ENCODE measurements around the gene AKIRIN2. TPM values are rescaled to one million over a fixed set of nuclear protein-coding genes. Genes with fewer than 3 reads are reported as not detected.

AKIRIN2 gene
- total RNA-seq: 15.4 and 15.9 TPM in 2 replicates

GRCh38 chr6:87701676-87702588, at the start of gene AKIRIN2:
Gene AKIRIN2 (minus strand): TSS chr6:87702233. CDS start chr6:87701684, 549 bp downstream.

Other genes with a start within 250 kb of the AKIRIN2 start
- gene SLC35A1, start 229.3 kb downstream of the AKIRIN2 start, total RNA-seq: 11.0 and 17.5 TPM in 2 replicates
- 25.3 and 32.7 TPM in 2 replicates for gene RARS2, start 112.2 kb downstream of the AKIRIN2 start, total RNA-seq
- gene ORC3, start 112.1 kb downstream of the AKIRIN2 start, total RNA-seq: 11.9 and 14.3 TPM in 2 replicates

Data from endothelial cell of coronary artery (primary cell).